A673 (cell line): ENCODE data around the gene ENTPD7. TPM values are rescaled to one million over a fixed set of nuclear protein-coding genes. Genes with fewer than 3 reads are reported as not detected.
A peak's percentile ranks its signal among the peaks of the same experiment; 100 is the strongest.

ENCODE experiments used
- BruUV-seq: library from RNA; stranded (reverse); fragments of 400-500 nt; replicated peaks from 2 replicates; lab custom pipeline; 2021; lab: Mats Ljungman, UMichigan
- CTCF ChIA-PET: fragments of 300-600 bp; sonication (Branson Sonifier 250); formaldehyde crosslinking; loops from one replicate; lab custom pipeline; 2022; ENCODE audit warnings: antibody characterized with exemption; lab: Charles Lee
- POLR2A ChIA-PET: fragments of 300-600 bp; sonication (Branson Sonifier 250); formaldehyde crosslinking; loops from one replicate; lab custom pipeline; 2022; ENCODE audit warnings: antibody characterized with exemption; ENCODE audit not compliant: low non-redundant PET; lab: Charles Lee
- DNase-seq: peaks from one replicate; pipeline ENCODE4 v3.0.0-alpha.2; 2015; ENCODE audit warnings: low spot score
- H3K27ac ChIP-seq: fragments of 200-600 bp; sonication (generic); 2 replicates; pipeline ENCODE4 v1.5.1; 2016; ENCODE audit warnings: mixed run types, low read depth, mild to moderate bottlenecking, mixed read lengths, antibody characterized with exemption, low read length; ENCODE audit not compliant: poor library complexity, severe bottlenecking
- H3K27me3 ChIP-seq: fragments of 200-600 bp; sonication (generic); replicated peaks from 2 replicates; pipeline ENCODE4 v1.6.1; 2017; ENCODE audit warnings: mixed run types, low read depth, mild to moderate bottlenecking, mixed read lengths, antibody characterized with exemption, low read length; ENCODE audit not compliant: insufficient read depth, poor library complexity
- H3K36me3 ChIP-seq: fragments of 200-600 bp; sonication (generic); 2 replicates; pipeline ENCODE4 v1.6.1; 2016; ENCODE audit warnings: mixed run types, mild to moderate bottlenecking, mixed read lengths, antibody characterized with exemption, low read length; ENCODE audit not compliant: insufficient read depth, poor library complexity, severe bottlenecking
- H3K4me1 ChIP-seq: fragments of 200-600 bp; sonication (generic); 2 replicates; pipeline ENCODE4 v1.6.1; 2017; ENCODE audit warnings: mixed run types, mild to moderate bottlenecking, mixed read lengths, antibody characterized with exemption, low read length; ENCODE audit not compliant: insufficient read depth, poor library complexity, severe bottlenecking
- H3K4me3 ChIP-seq: fragments of 200-600 bp; sonication (generic); 2 replicates; pipeline ENCODE4 v1.5.1; 2016; ENCODE audit warnings: low read depth, mixed run types, mild to moderate bottlenecking, mixed read lengths, low read length; ENCODE audit not compliant: poor library complexity, severe bottlenecking
- H3K9me3 ChIP-seq: fragments of 200-600 bp; sonication (generic); 2 replicates; pipeline ENCODE4 v1.6.1; 2016; ENCODE audit warnings: mixed run types, low read depth, mild to moderate bottlenecking, mixed read lengths, antibody characterized with exemption, low read length; ENCODE audit not compliant: poor library complexity, severe bottlenecking
- EZH2 ChIP-seq: fragments of 200-600 bp; sonication (generic); IDR thresholded peaks from 2 replicates; pipeline ENCODE4 v1.6.1; 2017; ENCODE audit warnings: borderline replicate concordance, low read depth, mild to moderate bottlenecking, mixed read lengths, antibody characterized with exemption, low read length; ENCODE audit not compliant: poor library complexity, severe bottlenecking
- intact Hi-C: fragments of 100-400 bp; cut with micrococcal nuclease; formaldehyde crosslinking; loops from one replicate; pipeline ENCODE4 v1.10.0; 2022; ENCODE audit not compliant: unreplicated experiment
- total RNA-seq: library from RNA; stranded (reverse); gene quantifications from 2 replicates; pipeline ENCODE4 v1.2.3, GENCODE V29; 2021
- TF ChIP-seq, protein P1 (sequence below): fragments of 300-800, 200-600 bp; sonication (generic); conservative IDR thresholded peaks from 2 replicates; pipeline ENCODE4 v1.5.1; 2017; ENCODE audit warnings: low read depth, mild to moderate bottlenecking, antibody characterized with exemption, low read length, moderate library complexity, mixed read lengths

ENTPD7 gene
- total RNA-seq, 1 experiment from 2014 or later = 11.1 TPM

DNA sequence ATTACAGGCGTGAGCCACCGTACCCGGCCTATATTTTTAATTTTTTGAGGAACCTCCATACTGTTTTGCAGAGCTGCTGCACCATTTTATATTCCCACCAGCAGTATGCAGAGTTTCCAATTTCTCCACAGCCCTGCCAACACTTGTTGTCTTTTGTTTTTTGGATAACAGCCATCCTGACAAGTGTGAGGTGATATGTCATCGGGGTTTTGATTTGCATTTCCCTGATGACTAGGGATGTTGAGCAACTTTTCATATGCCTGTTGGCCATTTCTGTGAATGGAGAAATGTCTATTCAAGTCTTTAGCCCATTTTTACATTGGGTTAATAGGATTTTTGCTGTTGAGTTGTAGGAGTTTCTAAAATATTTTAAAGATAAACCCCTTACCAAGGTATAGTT, 22.2 kb downstream of the ENTPD7 start:
- H3K27ac ChIP-seq = no peak overlapping the region
- peaks cover 4% of the 10 kb centered on the region for H3K4me1 ChIP-seq
- no TSS peak for BruUV-seq
- peak; percentile 32 for DNase-seq
- no peaks in the 10 kb centered on the region for H3K27me3 ChIP-seq
- CTCF ChIA-PET = no interaction called here
- POLR2A ChIA-PET = no interaction called here
- TF ChIP-seq EZH2 = no peak
- peaks cover 3% of the 10 kb centered on the region for H3K36me3 ChIP-seq
- intact Hi-C loops = no loop called here
- H3K4me3 ChIP-seq = no peak overlapping the region
- no peaks in the 10 kb centered on the region for H3K9me3 ChIP-seq

DNA sequence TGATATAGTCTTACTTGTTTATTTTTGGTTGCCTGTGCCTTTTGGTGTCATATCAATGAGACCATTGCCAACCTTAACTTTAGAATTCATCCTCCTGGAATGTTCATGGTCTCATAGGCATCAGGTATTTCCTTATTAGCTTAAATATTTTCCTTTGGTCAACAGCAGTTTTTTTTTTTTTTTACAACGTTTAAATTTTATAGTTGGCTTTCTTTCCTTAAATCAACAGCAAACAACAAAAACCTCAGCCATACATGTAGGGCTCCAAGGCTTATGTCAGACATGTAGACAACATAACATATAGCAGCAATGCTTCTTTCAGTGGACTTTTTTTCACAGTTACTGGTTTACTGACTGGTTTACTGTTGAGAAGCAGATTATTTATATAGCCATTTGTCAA, 22.7 kb downstream of the ENTPD7 start:
- peaks cover 3% of the 10 kb centered on the region for H3K36me3 ChIP-seq
- H3K27ac ChIP-seq = no peak overlapping the region
- CTCF ChIA-PET = no interaction called here
- H3K9me3 ChIP-seq = no peaks in the 10 kb centered on the region
- DNase-seq = no peak
- TF ChIP-seq, protein P1, sequence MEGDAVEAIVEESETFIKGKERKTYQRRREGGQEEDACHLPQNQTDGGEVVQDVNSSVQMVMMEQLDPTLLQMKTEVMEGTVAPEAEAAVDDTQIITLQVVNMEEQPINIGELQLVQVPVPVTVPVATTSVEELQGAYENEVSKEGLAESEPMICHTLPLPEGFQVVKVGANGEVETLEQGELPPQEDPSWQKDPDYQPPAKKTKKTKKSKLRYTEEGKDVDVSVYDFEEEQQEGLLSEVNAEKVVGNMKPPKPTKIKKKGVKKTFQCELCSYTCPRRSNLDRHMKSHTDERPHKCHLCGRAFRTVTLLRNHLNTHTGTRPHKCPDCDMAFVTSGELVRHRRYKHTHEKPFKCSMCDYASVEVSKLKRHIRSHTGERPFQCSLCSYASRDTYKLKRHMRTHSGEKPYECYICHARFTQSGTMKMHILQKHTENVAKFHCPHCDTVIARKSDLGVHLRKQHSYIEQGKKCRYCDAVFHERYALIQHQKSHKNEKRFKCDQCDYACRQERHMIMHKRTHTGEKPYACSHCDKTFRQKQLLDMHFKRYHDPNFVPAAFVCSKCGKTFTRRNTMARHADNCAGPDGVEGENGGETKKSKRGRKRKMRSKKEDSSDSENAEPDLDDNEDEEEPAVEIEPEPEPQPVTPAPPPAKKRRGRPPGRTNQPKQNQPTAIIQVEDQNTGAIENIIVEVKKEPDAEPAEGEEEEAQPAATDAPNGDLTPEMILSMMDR = no peak
- no TSS peak for BruUV-seq
- POLR2A ChIA-PET = no interaction called here
- no peaks in the 10 kb centered on the region for H3K27me3 ChIP-seq
- peaks cover 4% of the 10 kb centered on the region for H3K4me1 ChIP-seq
- intact Hi-C loops = no loop called here
- no peak overlapping the region for H3K4me3 ChIP-seq

DNA sequence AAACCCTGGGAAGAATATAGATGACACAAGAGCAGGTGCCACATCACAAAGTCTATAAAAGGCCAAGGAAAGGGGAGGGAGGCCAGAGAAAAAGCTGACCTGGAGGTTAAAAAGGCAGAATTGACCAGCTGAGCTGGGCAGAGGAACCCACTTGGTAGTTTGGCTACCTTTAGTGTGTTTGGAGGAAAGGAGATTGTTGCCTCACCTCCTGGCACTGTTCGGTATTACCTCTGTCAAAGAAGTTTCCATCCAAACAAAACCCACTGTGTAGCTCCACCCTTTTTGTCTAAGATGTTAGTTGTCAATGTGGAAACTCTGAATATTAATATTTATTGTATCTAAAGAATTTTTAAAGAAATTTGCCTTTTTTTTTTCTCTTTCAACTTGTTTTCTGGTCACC, 23.4 kb downstream of the ENTPD7 start:
- peaks cover 3% of the 10 kb centered on the region for H3K36me3 ChIP-seq
- TF ChIP-seq, protein P1 = no peak
- TF ChIP-seq EZH2 = no peak
- POLR2A ChIA-PET = interaction anchor here (0.7 kb wide), 1 partner anchor 1212 kb away, joined by 3 read pairs; no protein-coding TSS in a partner anchor

DNA sequence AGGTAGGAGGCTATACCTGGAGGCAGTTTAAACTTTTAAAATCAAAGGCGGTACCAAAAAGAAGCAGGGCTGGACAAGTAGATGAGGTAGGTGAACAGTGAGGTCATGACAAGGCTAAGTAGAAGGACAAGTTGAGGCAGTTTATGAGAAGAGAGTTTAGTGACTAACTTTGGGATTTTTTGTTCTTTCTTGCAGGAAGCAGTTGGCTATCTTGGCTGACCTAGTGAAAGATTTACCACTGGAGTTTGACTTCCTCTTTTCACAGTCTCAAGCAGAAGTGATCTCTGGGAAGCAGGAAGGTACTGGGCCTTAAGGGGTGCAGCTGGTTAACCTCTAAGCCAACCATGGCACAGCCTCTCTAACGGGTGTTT, 26.3 kb downstream of the ENTPD7 start:
- TF ChIP-seq, protein P1 = no peak
- no peak for TF ChIP-seq EZH2
- Histone ChIP-seq H3K27ac (no peak overlapping the region), H3K9me3 (no peaks in the 10 kb centered on the region), H3K36me3 (no peaks in the 10 kb centered on the region), H3K4me3 (no peak overlapping the region), H3K27me3 (no peaks in the 10 kb centered on the region), H3K4me1 (peaks cover 4% of the 10 kb centered on the region)
- ChIA-PET CTCF (no interaction called here), POLR2A (no interaction called here)
- intact Hi-C loops = no loop called here
- no peak for DNase-seq
- no TSS peak for BruUV-seq

More for the DNA sequence above, 23.4 kb downstream of the ENTPD7 start:
- CTCF ChIA-PET = no interaction called here
- no TSS peak for BruUV-seq
- intact Hi-C loops = no loop called here
- DNase-seq = no peak
- Histone ChIP-seq H3K27me3 (no peaks in the 10 kb centered on the region), H3K27ac (no peak overlapping the region), H3K9me3 (no peaks in the 10 kb centered on the region), H3K4me1 (peaks cover 4% of the 10 kb centered on the region), H3K4me3 (no peak overlapping the region)
